ENCODE measurements around the gene NMNAT2.

DNA sequence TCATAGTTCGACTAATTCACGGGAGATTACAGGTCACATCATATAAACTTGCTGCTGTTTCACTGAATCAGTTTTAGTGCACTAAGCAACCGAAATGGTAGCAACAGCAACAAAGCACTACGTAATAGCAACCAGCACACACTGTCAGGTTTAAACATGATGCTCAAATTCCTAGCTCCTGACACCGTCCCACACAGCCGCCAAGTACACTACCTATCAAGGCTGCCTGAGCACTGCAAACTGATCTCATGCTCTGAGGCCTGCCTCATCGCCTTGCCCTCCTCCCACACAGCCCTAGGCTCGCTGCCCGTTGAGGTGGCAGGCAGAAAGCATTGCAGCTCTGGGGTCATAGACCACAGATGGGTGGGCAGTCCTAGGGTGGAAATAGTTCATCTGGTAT is 219.7 kb downstream of the NMNAT2 start:
- TF ChIP-seq, protein P1, sequence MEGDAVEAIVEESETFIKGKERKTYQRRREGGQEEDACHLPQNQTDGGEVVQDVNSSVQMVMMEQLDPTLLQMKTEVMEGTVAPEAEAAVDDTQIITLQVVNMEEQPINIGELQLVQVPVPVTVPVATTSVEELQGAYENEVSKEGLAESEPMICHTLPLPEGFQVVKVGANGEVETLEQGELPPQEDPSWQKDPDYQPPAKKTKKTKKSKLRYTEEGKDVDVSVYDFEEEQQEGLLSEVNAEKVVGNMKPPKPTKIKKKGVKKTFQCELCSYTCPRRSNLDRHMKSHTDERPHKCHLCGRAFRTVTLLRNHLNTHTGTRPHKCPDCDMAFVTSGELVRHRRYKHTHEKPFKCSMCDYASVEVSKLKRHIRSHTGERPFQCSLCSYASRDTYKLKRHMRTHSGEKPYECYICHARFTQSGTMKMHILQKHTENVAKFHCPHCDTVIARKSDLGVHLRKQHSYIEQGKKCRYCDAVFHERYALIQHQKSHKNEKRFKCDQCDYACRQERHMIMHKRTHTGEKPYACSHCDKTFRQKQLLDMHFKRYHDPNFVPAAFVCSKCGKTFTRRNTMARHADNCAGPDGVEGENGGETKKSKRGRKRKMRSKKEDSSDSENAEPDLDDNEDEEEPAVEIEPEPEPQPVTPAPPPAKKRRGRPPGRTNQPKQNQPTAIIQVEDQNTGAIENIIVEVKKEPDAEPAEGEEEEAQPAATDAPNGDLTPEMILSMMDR (IDR thresholded peaks at IDR 0.05; ENCODE audit: low read depth, low read length): no peak
- no peak for TF ChIP-seq EZH2phosphoT487 (IDR thresholded peaks at IDR 0.05; ENCODE audit: low read depth)

Data from OCI-LY3 (cell line).